GM19023 (cell line): Measurements from ENCODE around the gene PSMD9.
"Not testable (repeated sequence)": the region's sequence is repeated elsewhere in the genome, so short reads cannot be mapped to it uniquely, and the experiment has no call there.

Source experiments
- ATAC-seq: cut with Tn5 transposase; IDR thresholded peaks from one replicate; pipeline ENCODE4 v1.9.1; 2021; ENCODE audit warnings: mild to moderate bottlenecking, moderate library complexity; ENCODE audit not compliant: unreplicated experiment

Gene PSMD9

GRCh38 chr12:121872546-121873215 is 15.9 kb upstream of the PSMD9 start:
- ATAC-seq = no peak

DNA sequence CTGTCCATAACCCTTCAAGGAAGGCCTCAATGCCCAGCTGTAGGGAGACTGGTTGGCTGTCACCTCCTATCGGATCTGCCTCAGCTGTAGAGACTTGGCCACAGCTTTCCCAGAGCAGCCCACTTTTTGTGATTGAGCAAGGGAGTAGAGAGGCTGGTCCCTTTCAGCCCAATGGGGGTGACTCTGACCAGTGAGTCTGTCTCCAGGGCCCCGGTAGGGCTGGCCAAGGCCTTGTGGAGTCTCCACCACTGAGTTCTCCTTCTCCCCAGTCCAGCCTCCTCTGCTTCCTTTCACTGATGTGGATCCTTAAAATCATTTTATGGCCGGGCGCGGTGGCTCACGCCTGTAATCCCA is 15.4 kb upstream of the PSMD9 start:
- ATAC-seq = no peak

DNA sequence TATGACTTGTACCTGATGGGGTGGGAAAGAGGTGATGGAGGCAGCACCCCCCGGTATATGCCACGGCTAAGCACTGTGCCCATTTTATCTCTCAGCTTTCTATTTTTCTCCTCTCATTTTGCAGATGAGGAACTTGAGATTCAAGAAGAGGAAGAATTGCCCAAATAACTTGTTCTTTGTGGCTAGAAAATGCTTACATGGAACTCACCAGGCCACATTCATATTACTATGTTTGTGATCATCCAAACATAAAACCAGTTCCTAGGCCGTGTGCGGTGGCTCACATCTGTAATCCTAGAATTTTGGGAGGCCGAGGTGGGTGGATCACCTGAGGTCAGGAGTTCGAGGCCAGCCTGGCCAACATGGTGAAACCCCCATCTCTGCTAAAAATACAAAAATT is 14.5 kb upstream of the PSMD9 start:
- ATAC-seq = no peak

DNA sequence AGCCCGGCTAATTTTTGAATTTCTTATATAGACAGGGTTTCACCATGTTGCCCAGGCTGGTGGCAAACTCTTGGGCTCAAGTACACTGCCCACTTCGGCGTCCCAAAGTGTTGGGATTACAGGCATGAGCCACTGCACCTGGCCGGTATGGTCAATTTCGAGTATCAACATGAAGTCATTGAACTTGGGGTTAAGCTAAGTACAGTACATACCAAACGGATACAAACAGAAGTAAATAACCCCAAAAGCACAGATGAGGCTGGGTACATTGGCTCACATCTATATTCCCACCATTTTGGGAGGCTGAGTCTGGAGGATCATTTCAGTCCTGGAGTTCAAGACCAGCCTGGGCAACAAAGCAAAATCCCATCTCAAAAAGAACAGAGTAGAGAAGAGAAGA is 13.0 kb upstream of the PSMD9 start:
- no peak for ATAC-seq

GRCh38 chr12:121876080-121876447 is 12.5 kb upstream of the PSMD9 start:
- not testable (repeated sequence) for ATAC-seq

- no peak for ATAC-seq
Measured at GRCh38 chr12:121883315-121883660, 5.3 kb upstream of the PSMD9 start.

DNA sequence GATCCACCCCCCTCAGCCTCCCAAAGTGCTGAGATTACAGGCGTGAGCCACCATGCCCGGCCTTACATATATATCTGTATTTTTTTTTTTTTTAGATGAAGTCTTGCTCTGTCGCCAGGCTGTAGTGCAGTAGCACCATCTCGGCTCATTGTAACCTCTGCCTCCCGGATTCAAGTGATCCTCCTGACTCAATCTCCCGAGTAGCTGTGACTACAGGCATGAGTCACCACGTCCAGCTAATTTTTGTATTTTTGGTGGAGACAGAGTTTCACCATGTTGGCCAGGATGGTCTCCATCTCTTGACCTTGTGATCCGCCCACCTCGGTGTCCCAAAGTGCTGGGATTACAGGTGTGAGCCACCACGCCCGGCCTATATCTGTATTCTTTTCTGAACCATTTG is 3.5 kb upstream of the PSMD9 start:
- ATAC-seq = not testable (repeated sequence)

DNA sequence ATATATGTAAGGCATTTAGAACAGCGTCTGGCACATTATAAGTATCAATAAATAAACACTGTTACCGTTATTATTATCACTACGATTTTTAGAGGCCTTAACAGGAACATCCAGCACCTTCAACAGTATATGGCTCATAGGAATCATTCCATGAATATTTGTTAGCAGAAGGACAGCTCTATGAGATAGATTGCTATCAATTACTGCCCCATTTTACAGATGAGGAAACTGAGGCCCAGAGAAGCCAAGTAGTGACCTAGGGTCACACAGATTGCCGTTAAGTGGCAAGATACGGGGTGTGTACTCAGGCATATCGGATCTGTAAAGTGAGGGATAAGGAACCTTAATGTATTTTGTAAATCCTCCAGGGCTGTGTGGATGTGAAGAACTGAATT is 510 bp upstream of the PSMD9 start:
- ATAC-seq = no peak

DNA sequence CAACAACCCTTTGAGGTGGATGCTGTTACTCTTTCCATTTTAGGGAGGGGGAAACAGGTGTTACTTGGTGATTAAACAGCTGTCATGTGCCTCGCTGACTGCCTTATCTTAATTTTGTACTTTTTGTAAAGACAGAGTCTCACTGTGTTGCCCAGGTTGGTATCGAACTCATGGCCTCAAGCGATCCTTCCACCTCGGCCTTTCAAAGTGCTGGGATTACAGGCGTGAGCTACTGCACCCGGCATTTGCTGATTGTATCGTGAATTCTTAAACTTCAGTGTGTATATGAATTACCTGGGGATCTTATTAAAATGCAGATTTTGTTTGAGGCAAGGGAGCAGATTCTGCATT is 659 bp downstream of the PSMD9 start:
- no peak for ATAC-seq

GRCh38 chr12:121889661-121890060 is 1.1 kb downstream of the PSMD9 start:
- not testable (repeated sequence) for ATAC-seq

GRCh38 chr12:121892673-121893561 is 4.3 kb downstream of the PSMD9 start:
- no peak for ATAC-seq

GRCh38 chr12:121893961-121894460 is 5.4 kb downstream of the PSMD9 start:
- no peak for ATAC-seq

GRCh38 chr12:121894633-121895032 is 6.0 kb downstream of the PSMD9 start:
- no peak for ATAC-seq

GRCh38 chr12:121898287-121898686 is 9.7 kb downstream of the PSMD9 start:
- no peak for ATAC-seq

DNA sequence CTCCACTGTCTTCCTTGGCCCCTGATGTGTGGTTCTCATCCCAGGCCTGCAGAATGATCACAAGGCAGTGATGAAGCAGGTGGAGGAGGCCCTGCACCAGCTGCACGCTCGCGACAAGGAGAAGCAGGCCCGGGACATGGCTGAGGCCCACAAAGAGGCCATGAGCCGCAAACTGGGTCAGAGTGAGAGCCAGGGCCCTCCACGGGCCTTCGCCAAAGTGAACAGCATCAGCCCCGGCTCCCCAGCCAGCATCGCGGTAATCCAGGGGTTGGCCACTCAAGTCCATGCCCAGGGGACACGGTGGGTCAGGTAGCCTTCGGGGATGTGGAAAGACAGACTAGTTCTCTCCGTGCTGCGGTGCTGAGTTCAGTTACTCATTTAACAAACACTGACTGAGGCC is 11.0 kb downstream of the PSMD9 start:
- ATAC-seq = no peak

DNA sequence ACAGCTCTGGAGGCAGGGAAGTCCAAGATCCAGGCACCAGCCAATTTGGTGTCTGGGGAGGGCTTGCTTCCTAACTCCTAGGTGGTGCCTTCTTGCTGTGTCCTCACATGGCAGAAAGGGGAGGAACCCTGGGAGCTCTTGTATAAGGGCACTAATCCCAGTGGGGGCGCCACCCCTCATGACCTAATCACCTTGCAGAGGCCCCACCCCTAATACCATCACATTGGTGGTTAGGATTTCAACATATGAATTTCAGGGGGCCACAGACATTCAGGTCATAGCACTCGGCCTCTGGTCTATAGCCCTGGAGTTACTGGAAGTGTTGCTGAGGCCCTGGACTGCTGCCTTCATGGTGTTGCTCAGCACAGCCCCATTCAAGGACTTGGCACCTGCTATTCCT is 14.6 kb downstream of the PSMD9 start:
- no peak for ATAC-seq

GRCh38 chr12:121905746-121906145 is 17.2 kb downstream of the PSMD9 start:
- no peak for ATAC-seq

GRCh38 chr12:121908702-121909101 is 20.1 kb downstream of the PSMD9 start:
- no peak for ATAC-seq

- ATAC-seq = no peak
Measured at GRCh38 chr12:121911824-121912585, 23.4 kb downstream of the PSMD9 start.

- no peak for ATAC-seq
Measured at GRCh38 chr12:121915841-121916321, 27.3 kb downstream of the PSMD9 start.

DNA sequence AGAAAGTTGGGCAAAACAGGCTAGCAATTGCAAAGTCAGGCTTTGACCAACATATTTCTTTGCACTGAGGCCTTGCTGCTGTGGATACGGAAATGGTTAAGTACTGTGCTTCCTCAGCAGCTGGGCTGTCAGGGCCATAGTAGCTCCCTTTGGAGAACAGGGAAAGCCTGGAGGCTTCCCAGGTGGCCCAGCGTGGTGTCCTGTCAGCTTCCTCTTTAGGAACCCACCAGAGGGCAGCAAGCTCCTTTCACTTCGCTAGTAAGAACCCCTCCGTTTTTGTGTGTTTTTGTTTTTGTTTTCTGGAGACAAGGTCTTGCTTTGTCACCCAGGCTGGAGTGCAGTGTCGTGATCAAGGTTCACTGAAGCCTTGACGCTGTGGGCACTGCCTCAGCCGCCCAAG is 28.1 kb downstream of the PSMD9 start:
- ATAC-seq = no peak
